GM18870 (cell line): Measurements from ENCODE around the gene CENPK.
"Not testable (repeated sequence)": the region's sequence is repeated elsewhere in the genome, so short reads cannot be mapped to it uniquely, and the experiment has no call there.

Experiments
- ATAC-seq: cut with Tn5 transposase; IDR thresholded peaks from one replicate; pipeline ENCODE4 v1.9.1; 2021; ENCODE audit warnings: moderate library complexity; ENCODE audit not compliant: unreplicated experiment

The CENPK gene

DNA sequence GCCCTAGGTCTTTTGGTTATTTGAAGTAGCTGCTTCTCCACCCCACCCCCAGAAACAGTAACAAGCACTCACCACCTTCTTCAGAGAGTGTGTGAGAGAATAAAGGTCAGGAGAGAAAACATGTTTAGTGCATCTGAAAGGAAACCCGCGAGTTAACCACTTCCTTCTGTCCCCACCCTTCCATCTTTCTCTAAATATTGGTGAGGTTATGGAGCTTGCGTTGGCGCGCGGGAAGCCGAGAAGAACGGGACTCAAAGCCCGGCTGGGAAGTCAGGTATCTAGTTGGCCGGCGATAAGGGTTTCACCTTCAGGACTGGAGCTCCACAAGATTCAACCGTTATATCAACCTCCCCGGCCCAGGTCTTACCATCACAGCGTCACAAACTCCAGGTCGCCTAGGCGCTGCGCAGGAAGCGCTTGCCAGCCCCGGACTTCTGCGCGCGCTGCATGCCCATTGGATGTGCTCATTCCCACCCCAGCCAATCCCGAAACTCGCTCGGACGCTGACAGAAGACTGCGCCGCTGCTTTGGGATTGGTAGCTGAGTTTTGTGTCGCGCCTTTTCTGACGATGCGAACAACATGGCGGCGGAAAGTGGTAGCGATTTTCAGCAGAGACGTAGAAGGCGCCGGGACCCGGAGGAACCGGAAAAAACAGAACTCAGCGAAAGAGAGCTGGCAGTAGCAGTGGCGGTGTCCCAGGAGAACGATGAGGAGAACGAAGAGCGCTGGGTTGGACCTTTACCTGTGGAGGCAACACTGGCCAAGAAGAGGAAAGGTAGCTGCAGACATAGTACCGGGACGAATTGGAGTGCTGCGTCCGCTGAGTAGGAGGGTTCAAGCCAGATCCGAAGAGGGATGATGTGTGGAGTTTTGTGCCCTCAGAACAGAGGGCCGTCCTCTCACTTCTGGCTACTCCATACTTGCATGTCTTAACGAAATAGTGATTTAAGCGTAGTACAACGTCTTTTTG is at the start of gene CENPK, which contains the start of gene PPWD1:
TSS of gene CENPK (minus strand) at position 438 of the 971 bp plus-strand sequence. CDS start 8,261 bp downstream, outside the sequence.
TSS of gene PPWD1 (plus strand) at position 566 of the 971 bp plus-strand sequence. CDS start at position 581, 15 bp downstream.
- ATAC-seq, result peak; percentile 98

DNA sequence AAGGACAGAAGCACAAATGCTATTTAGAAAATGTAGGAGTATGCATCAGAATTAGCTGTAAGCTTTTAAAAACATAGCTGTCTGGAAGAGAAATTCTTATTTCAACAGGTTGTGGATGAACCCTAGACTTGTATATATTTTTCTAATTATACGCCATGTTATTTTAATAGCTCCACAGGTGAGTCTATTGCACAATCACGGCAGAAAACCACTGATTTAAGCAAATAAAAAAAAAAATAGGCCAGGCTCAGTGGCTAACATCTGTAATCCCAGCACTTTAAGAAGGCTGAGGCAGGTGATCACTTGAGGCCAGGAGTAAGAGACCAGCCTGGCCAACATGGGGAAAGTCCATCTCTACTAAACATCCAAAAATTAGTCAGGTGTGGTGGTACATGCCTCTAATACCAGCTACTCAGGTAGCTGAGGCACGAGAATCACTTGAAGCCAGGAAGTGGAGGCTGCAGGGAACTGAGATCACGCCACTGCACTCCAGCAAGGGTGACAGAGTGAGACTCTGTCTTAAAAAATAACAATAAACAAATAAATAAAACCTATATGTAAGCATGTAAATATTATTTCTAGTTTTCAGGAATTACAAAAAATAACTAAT is 49.4 kb upstream of the CENPK start:
- no peak for ATAC-seq

GRCh38 chr5:65611524-65611923 is 48.6 kb upstream of the CENPK start:
- ATAC-seq, result no peak

- not testable (repeated sequence) for ATAC-seq
Observed at GRCh38 chr5:65601761-65602160, 38.8 kb upstream of the CENPK start.

GRCh38 chr5:65588694-65589093 is 25.7 kb upstream of the CENPK start:
- ATAC-seq, result no peak

GRCh38 chr5:65577141-65577540 is 14.2 kb upstream of the CENPK start:
- ATAC-seq, result no peak

DNA sequence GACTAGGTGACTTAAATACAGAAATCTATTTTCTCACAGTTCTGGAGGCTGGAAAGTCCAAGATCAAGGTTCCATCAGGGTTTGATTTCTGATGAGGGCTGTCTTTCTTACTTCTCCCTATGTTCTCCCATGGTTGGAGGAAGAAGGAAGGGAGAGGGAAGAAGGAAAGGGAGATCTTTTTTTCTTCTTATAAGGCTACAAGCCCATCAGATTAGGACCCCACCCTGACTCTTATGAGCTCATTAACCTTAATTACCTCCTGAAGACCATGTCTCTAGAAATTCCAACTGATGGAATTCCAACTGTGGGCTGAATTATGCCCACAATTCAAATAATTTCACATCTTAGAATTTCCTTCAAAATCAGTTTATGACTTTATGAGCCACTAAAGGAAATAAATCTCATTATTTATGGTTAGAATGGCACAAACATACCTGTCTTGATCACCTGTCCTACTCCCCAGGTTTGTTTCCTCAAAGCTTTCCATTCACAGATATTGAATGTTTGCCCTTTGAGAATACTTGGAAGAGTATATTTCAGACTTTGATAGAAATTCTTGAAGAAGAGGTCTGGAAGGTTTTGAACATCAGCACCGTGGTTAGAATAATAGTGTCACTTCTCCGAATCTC is 7.7 kb upstream of the CENPK start:
- ATAC-seq, result no peak

- ATAC-seq, result no peak
Observed at GRCh38 chr5:65566505-65566904, 3.5 kb upstream of the CENPK start.

DNA sequence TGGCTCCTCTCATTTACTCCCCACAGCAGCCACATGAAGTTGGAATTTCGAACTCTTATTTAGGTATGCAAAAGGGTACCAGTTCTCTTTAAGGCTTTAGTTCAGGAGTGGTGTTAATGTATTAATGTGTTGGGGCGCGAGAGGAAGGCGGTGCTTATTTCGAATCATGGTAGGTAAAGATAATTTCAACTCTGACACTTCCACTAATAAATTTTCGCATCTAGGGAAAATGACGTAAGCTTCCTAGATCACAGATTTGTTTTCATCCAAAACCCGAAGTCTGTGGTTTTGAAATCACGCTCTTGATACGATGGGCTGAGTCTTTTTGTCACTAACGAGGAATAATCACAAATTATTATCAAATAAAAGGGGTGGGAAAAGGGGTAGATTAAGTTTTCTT is 809 bp upstream of the CENPK start:
- ATAC-seq, result no peak

DNA sequence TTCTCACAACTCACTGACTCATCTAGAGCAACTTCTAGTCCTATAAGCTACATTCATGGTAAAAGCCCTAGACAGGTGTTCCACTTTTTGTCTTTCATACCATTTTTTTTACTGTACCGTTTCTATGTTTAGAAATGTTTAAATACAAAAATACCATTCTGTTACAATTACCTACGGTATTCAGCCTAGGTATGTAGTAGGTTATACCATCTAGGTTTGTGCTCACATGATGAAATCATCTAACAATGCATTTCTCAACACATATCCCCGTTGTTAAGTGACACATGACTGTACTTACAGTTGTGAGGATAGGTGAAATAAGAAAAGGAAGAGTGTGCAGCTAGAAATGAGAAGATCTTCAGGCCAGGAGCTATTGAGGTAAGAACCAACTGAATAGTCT is 6.2 kb downstream of the CENPK start:
- ATAC-seq, result no peak

GRCh38 chr5:65556181-65556580 is 6.8 kb downstream of the CENPK start:
- no peak for ATAC-seq

GRCh38 chr5:65555287-65555686 is 7.7 kb downstream of the CENPK start:
- no peak for ATAC-seq

GRCh38 chr5:65553941-65554340 is 9.0 kb downstream of the CENPK start:
- no peak for ATAC-seq

DNA sequence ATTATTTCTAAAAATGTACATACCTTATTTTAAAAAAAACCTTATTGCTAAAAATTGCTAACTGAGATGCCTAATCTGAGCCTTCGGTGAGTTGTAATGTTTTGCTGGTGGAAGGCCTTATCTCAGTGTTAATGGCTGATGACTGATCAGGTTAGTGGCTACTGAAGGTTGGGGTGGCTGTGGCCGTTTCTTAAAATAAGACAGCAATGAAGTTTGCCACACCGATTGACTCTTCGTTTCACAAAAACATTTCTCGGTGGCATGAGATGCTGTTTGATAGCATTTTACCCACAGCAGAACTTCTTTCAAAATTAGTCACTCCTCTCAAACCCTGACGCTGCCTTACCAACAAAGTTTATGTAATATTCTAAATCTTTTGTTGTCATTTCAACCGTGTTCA is 14.7 kb downstream of the CENPK start:
- no peak for ATAC-seq

DNA sequence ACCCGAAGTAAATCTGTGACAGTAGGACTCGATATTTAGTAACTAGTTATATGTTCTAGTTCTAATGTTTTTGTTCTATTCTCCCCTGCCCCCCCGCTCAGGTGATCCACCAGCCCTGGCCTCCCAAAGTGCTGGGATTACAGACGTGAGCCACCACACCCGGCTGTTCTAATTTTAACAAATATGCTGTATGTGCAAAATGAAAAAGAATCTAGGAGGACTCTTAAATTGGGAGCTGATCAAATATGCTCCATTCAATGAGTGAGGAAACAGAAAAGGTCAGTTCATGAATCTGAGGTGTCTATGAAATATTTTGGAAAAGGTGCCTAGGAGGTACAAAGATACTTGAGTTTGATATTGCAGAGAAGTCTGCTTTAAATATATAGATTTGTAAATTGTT is 16.8 kb downstream of the CENPK start:
- ATAC-seq, result no peak

DNA sequence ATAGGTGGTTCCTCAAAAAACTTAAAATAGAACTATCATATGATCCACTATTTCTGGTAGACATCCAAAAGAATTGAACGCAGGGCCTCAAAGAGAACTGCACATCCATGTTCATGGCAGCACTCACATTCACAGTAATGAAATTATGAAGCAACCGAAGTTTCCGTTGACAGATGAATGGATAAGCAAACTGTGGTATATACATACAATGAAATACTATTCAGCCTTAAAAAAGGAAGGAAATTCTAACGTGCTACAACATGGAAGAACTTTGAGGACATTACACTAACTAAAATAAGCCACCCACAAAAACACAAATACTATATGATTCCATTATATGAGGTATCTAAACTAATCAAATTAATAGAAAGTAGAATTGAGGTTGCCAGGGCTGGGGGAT is 18.5 kb downstream of the CENPK start:
- no peak for ATAC-seq

DNA sequence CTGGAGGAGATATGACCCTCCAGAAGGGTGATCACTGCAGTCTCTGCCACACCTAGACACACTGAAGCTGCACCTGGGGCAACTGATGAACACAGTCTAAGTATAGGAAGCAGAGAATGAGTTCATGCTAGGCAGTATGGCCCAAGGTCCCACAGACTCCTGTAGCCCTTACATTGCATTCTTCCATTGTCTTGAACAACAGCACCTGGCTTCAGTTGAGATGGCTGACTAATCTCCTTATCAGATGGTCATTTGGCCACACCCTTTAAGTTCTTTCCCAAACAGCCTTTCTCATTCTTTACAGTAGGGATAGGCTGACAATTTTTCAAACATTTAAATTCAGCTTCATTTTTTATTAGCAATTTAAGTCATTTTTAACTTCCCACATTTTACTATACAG is 23.1 kb downstream of the CENPK start:
- ATAC-seq, result no peak

GRCh38 chr5:65535529-65535987 is 27.4 kb downstream of the CENPK start:
- ATAC-seq, result no peak

GRCh38 chr5:65530904-65531303 is 32.1 kb downstream of the CENPK start:
- no peak for ATAC-seq

GRCh38 chr5:65525726-65526125 is 37.2 kb downstream of the CENPK start:
- ATAC-seq, result no peak

- no peak for ATAC-seq
Observed at GRCh38 chr5:65512170-65512937, 50.6 kb downstream of the CENPK start.
